ENCODE results near the gene UCN2. TPM values are rescaled to one million over a fixed set of nuclear protein-coding genes. Genes with fewer than 3 reads are reported as not detected.

UCN2 gene
- total RNA-seq, 4 donors from 2014 or later, result not detected

- H3K36me3 ChIP-seq, result no peaks in the 10 kb centered on the region
- H3K4me3 ChIP-seq, result peak overlapping the region; percentile 48 to 70 (median 60)
- in situ Hi-C loops (cut with MboI; ENCODE audit: low sequenced_read_pairs in 4 of 4) (loop anchor here in 1 of 4 donors (5.0 kb wide), 1 partner anchor 89 kb away; a partner anchor contains a TSS), intact Hi-C loops (cut with DNase I; ENCODE audit: low total_unique reads) (loop anchor here (2.0 to 5.0 kb wide), 2 partner anchors 115 to 131 kb away; partner anchors contain the start of genes CCDC51, NCKIPSD and TMA7)
- no peaks in the 10 kb centered on the region for H3K9me3 ChIP-seq
- TF ChIP-seq POLR2A (IDR thresholded peaks at IDR 0.05), result no peak
- TF ChIP-seq CTCF (IDR thresholded peaks at IDR 0.05 in 4 of 5, conservative IDR thresholded peaks at IDR 0.05 in 1 of 5), result no peak
- ATAC-seq (no peak), DNase-seq (no peak)
- H3K27ac ChIP-seq, result peak overlapping the region; percentile 59 to 70 (median 68)
- H3K27me3 ChIP-seq, result no peaks in the 10 kb centered on the region
- H3K4me1 ChIP-seq, result peaks cover 33 to 39% of the 10 kb centered on the region in 2 donors
These were observed 7.4 kb downstream of the UCN2 start for GRCh38 chr3:48555949-48556795.

GRCh38 chr3:48555231-48555948, 8.2 kb downstream of the UCN2 start:
- no peak for ATAC-seq
- intact Hi-C loops (cut with DNase I; ENCODE audit: low total_unique reads) (loop anchor here (5.0 kb wide), 1 partner anchor 132 kb away; the partner anchor contains the start of gene NCKIPSD), in situ Hi-C loops (cut with MboI; ENCODE audit: low sequenced_read_pairs in 4 of 4) (loop anchor here in 1 of 4 donors (5.0 kb wide), 1 partner anchor 88 kb away; a partner anchor contains a TSS)
- Histone ChIP-seq H3K27me3 (no peaks in the 10 kb centered on the region), H3K27ac (no peak overlapping the region), H3K36me3 (no peaks in the 10 kb centered on the region), H3K4me1 (peaks cover 25 to 31% of the 10 kb centered on the region in 2 donors), H3K9me3 (no peaks in the 10 kb centered on the region), H3K4me3 (no peak overlapping the region)
- no peak for TF ChIP-seq POLR2A (IDR thresholded peaks at IDR 0.05)
- no peak for TF ChIP-seq CTCF (IDR thresholded peaks at IDR 0.05 in 4 of 5, conservative IDR thresholded peaks at IDR 0.05 in 1 of 5)
- no peak for DNase-seq

GRCh38 chr3:48553886-48554845, 9.4 kb downstream of the UCN2 start:
- ATAC-seq, result no peak
- no peaks in the 10 kb centered on the region for H3K9me3 ChIP-seq
- H3K27ac ChIP-seq, result no peak overlapping the region
- H3K4me3 ChIP-seq, result no peak overlapping the region
- peaks cover 15 to 20% of the 10 kb centered on the region in 2 donors for H3K4me1 ChIP-seq
- H3K36me3 ChIP-seq, result no peaks in the 10 kb centered on the region
- intact Hi-C loops (cut with DNase I; ENCODE audit: low total_unique reads), result no loop called here
- in situ Hi-C loops (cut with MboI; ENCODE audit: low sequenced_read_pairs in 4 of 4), result no loop called here
- TF ChIP-seq CTCF (IDR thresholded peaks at IDR 0.05 in 4 of 5, conservative IDR thresholded peaks at IDR 0.05 in 1 of 5) (no peak), POLR2A (IDR thresholded peaks at IDR 0.05) (no peak)
- no peak for DNase-seq
- H3K27me3 ChIP-seq, result no peaks in the 10 kb centered on the region

- Histone ChIP-seq H3K27ac (no peak overlapping the region), H3K4me3 (no peak overlapping the region), H3K36me3 (no peaks in the 10 kb centered on the region), H3K27me3 (no peaks in the 10 kb centered on the region), H3K4me1 (peaks cover 11 to 12% of the 10 kb centered on the region in 2 donors), H3K9me3 (no peaks in the 10 kb centered on the region)
- DNase-seq (no peak), ATAC-seq (no peak)
- intact Hi-C loops (cut with DNase I; ENCODE audit: low total_unique reads), result no loop called here
- TF ChIP-seq POLR2A (IDR thresholded peaks at IDR 0.05) (no peak), CTCF (IDR thresholded peaks at IDR 0.05 in 4 of 5, conservative IDR thresholded peaks at IDR 0.05 in 1 of 5) (no peak)
- in situ Hi-C loops (cut with MboI; ENCODE audit: low sequenced_read_pairs in 4 of 4), result no loop called here
These were observed 10.2 kb downstream of the UCN2 start for GRCh38 chr3:48553361-48553760.
